Fibroblast of lung (primary cell): ENCODE data around the gene NOL9.

ENCODE experiments used
- EZH2 ChIP-seq: IDR thresholded peaks from 2 replicates; pipeline ENCODE4 v1.5.1; 2012; ENCODE audit warnings: low read length, control low read depth, mild to moderate bottlenecking; ENCODE audit errors: missing control alignments
- TF ChIP-seq, protein P1 (sequence below), 2 donors: IDR thresholded peaks in 1 of 2; conservative IDR thresholded peaks in 1 of 2; 1 replicate in 1 of 2; 2 replicates in 1 of 2; pipeline ENCODE4 v1.5.1; 2011 to 2012; ENCODE audit warnings: low read length in 2 of 2, control low read depth in 1 of 2, inconsistent platforms in 1 of 2, low read depth in 1 of 2, mild to moderate bottlenecking in 1 of 2

DNA sequence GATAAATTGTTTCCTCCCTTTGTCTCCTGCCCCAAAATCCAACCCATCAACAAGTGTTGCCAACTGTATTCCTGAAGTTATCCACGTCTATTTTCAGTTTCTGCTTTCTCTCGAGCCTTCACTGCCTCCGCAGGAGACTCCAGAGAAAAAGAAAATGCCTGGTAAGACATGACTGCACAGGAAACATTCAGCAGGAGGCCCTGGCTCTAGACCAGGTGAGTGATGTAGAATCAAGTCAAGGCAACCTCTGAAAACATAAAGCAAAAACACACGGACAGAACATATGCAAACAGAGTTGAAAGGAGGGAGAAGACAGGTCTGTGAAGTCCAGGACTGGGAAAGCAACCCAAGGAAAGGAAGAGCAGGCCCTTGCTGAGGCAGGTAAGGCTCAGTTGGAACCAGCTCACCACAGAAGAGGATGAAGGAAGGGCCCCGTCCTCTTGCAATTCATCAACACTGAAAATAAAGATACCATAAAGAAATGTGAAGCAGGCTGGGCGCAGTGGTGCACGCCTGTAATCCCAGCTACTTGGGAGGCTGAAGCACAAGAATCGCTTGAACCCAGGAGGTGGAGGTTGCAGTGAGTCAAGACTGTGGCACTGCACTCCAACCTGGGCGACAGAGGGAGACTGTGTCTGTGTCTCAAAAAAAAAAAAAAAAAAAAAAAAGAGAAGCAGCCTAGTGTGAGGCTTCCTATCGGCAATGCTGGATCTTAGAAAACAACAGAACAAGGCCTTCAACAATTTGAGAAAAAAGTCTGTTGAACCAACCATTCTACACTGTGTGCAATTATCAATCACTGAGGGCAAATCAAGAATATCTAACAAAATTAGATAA is 8.8 kb downstream of the NOL9 start:
- TF ChIP-seq, protein P1, sequence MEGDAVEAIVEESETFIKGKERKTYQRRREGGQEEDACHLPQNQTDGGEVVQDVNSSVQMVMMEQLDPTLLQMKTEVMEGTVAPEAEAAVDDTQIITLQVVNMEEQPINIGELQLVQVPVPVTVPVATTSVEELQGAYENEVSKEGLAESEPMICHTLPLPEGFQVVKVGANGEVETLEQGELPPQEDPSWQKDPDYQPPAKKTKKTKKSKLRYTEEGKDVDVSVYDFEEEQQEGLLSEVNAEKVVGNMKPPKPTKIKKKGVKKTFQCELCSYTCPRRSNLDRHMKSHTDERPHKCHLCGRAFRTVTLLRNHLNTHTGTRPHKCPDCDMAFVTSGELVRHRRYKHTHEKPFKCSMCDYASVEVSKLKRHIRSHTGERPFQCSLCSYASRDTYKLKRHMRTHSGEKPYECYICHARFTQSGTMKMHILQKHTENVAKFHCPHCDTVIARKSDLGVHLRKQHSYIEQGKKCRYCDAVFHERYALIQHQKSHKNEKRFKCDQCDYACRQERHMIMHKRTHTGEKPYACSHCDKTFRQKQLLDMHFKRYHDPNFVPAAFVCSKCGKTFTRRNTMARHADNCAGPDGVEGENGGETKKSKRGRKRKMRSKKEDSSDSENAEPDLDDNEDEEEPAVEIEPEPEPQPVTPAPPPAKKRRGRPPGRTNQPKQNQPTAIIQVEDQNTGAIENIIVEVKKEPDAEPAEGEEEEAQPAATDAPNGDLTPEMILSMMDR (conservative IDR thresholded peaks at IDR 0.05 in 1 of 2, IDR thresholded peaks at IDR 0.05 in 1 of 2; ENCODE audit: low read depth in 1 of 2, low read length in 2 of 2): no peak
- no peak for TF ChIP-seq EZH2
